Measurements from ENCODE around the gene DEF6. TPM values are rescaled to one million over a fixed set of nuclear protein-coding genes. Genes with fewer than 3 reads are reported as not detected.

The DEF6 gene
- total RNA-seq, 4 donors from 2014 or later = 2.5 to 4.7 (median 3.6) TPM

GRCh38 chr6:35287671-35288396 lies 9.8 kb upstream of the DEF6 start:
- Histone ChIP-seq H3K27me3 (no peaks in the 10 kb centered on the region), H3K9me3 (no peaks in the 10 kb centered on the region), H3K4me1 (peaks cover 0 to 10% (median 3%) of the 10 kb centered on the region in 4 donors), H3K36me3 (peaks cover 73 to 100% (median 100%) of the 10 kb centered on the region in 4 donors), H3K4me3 (no peak overlapping the region), H3K27ac (replicated peaks in 1 of 4) (no peak overlapping the region)
- 85% methylated on average over 10 of the region's 12 CpGs for WGBS
- DNase-seq (ENCODE audit: extremely low spot score) = no peak
- TF ChIP-seq POLR2AphosphoS5 (IDR thresholded peaks at IDR 0.05) = no peak
- TF ChIP-seq CTCF (IDR thresholded peaks at IDR 0.05) = no peak
- no peak for TF ChIP-seq POLR2A (IDR thresholded peaks at IDR 0.05; ENCODE audit: low read depth)
- no peak for TF ChIP-seq EP300 (IDR thresholded peaks at IDR 0.05)
- intact Hi-C loops (cut with DNase I) = no loop called here

GRCh38 chr6:35288834-35289233 lies 8.8 kb upstream of the DEF6 start:
- DNase-seq (ENCODE audit: extremely low spot score) = no peak
- Histone ChIP-seq H3K4me3 (no peak overlapping the region), H3K27me3 (no peaks in the 10 kb centered on the region), H3K9me3 (no peaks in the 10 kb centered on the region), H3K36me3 (peaks cover 68 to 100% (median 100%) of the 10 kb centered on the region in 4 donors), H3K4me1 (peaks cover 0 to 10% (median 3%) of the 10 kb centered on the region in 4 donors), H3K27ac (replicated peaks in 1 of 4) (no peak overlapping the region)
- WGBS = 72% methylated on average over 4 of the region's 4 CpGs
- no peak for TF ChIP-seq POLR2AphosphoS5 (IDR thresholded peaks at IDR 0.05)
- no peak for TF ChIP-seq EP300 (IDR thresholded peaks at IDR 0.05)
- TF ChIP-seq CTCF (IDR thresholded peaks at IDR 0.05) = no peak
- TF ChIP-seq POLR2A (IDR thresholded peaks at IDR 0.05; ENCODE audit: low read depth) = no peak
- intact Hi-C loops (cut with DNase I) = no loop called here

- Histone ChIP-seq H3K9me3 (no peaks in the 10 kb centered on the region), H3K36me3 (peaks cover 56 to 100% (median 92%) of the 10 kb centered on the region in 4 donors), H3K4me1 (peaks cover 0 to 10% (median 3%) of the 10 kb centered on the region in 4 donors), H3K27me3 (no peaks in the 10 kb centered on the region), H3K4me3 (no peak overlapping the region), H3K27ac (replicated peaks in 1 of 4) (no peak overlapping the region)
- WGBS = 95% methylated on average over 13 of the region's 13 CpGs
- intact Hi-C loops (cut with DNase I) = loop anchor here (5.0 kb wide), 1 partner anchor 36 kb away; no protein-coding TSS in a partner anchor
- DNase-seq (ENCODE audit: extremely low spot score) = no peak
- no peak for TF ChIP-seq POLR2AphosphoS5 (IDR thresholded peaks at IDR 0.05)
- TF ChIP-seq EP300 (IDR thresholded peaks at IDR 0.05) = no peak
- TF ChIP-seq POLR2A (IDR thresholded peaks at IDR 0.05; ENCODE audit: low read depth) = no peak
- no peak for TF ChIP-seq CTCF (IDR thresholded peaks at IDR 0.05)
These were observed 6.1 kb upstream of the DEF6 start for GRCh38 chr6:35291491-35291890.

GRCh38 chr6:35292494-35292893 lies 5.1 kb upstream of the DEF6 start:
- Histone ChIP-seq H3K27ac (replicated peaks in 1 of 4) (no peak overlapping the region), H3K4me1 (peaks cover 8 to 13% (median 10%) of the 10 kb centered on the region in 4 donors), H3K4me3 (no peak overlapping the region), H3K27me3 (no peaks in the 10 kb centered on the region), H3K9me3 (no peaks in the 10 kb centered on the region), H3K36me3 (peaks cover 52 to 96% (median 82%) of the 10 kb centered on the region in 4 donors)
- no peak for TF ChIP-seq CTCF (IDR thresholded peaks at IDR 0.05)
- no peak for TF ChIP-seq EP300 (IDR thresholded peaks at IDR 0.05)
- no peak for TF ChIP-seq POLR2AphosphoS5 (IDR thresholded peaks at IDR 0.05)
- no peak for TF ChIP-seq POLR2A (IDR thresholded peaks at IDR 0.05; ENCODE audit: low read depth)
- intact Hi-C loops (cut with DNase I) = loop anchor here (2.0 to 5.0 kb wide), 2 partner anchors 35 to 156 kb away; no protein-coding TSS in a partner anchor
- DNase-seq (ENCODE audit: extremely low spot score) = no peak
- WGBS = 70% methylated on average over 15 of the region's 15 CpGs

Measured in esophagus muscularis mucosa (tissue), 4 donors.